NCI-H1092 (cell line): ENCODE data around the gene CHST11.
"Not testable (repeated sequence)": the region's sequence is repeated elsewhere in the genome, so short reads cannot be mapped to it uniquely, and the experiment has no call there.

Experiments
- DNase-seq: peaks from one replicate; lab custom pipeline; 2025; lab: John Stamatoyannopoulos, UW

The CHST11 gene

GRCh38 chr12:104565606-104566243 lies 109.0 kb downstream of the CHST11 start:
- no peak for DNase-seq

- no peak for DNase-seq
Measured at GRCh38 chr12:104566244-104566993, 109.7 kb downstream of the CHST11 start.

GRCh38 chr12:104567832-104568486 lies 111.2 kb downstream of the CHST11 start:
- DNase-seq: no peak

GRCh38 chr12:104568487-104568868 lies 111.7 kb downstream of the CHST11 start:
- no peak for DNase-seq

- DNase-seq: no peak
Measured at GRCh38 chr12:104568935-104569334, 112.2 kb downstream of the CHST11 start.

- no peak for DNase-seq
Measured at GRCh38 chr12:104569346-104570173, 112.8 kb downstream of the CHST11 start.

GRCh38 chr12:104570174-104570907 lies 113.6 kb downstream of the CHST11 start:
- no peak for DNase-seq

GRCh38 chr12:104571328-104571727 lies 114.6 kb downstream of the CHST11 start:
- DNase-seq: no peak

- DNase-seq: not testable (repeated sequence)
Measured at GRCh38 chr12:104574353-104574752, 117.6 kb downstream of the CHST11 start.

- DNase-seq: not testable (repeated sequence)
Measured at GRCh38 chr12:104574758-104575157, 118.0 kb downstream of the CHST11 start.

- no peak for DNase-seq
Measured at GRCh38 chr12:104575442-104576186, 118.9 kb downstream of the CHST11 start.

GRCh38 chr12:104576187-104576778 lies 119.5 kb downstream of the CHST11 start:
- no peak for DNase-seq

- DNase-seq: no peak
Measured at GRCh38 chr12:104576980-104577580, 120.3 kb downstream of the CHST11 start.

- no peak for DNase-seq
Measured at GRCh38 chr12:104577581-104577981, 120.8 kb downstream of the CHST11 start.

- DNase-seq: no peak
Measured at GRCh38 chr12:104578453-104578852, 121.7 kb downstream of the CHST11 start.

GRCh38 chr12:104579718-104580495 lies 123.2 kb downstream of the CHST11 start:
- no peak for DNase-seq

- DNase-seq: no peak
Measured at GRCh38 chr12:104581005-104581570, 124.3 kb downstream of the CHST11 start.

GRCh38 chr12:104582739-104583138 lies 126.0 kb downstream of the CHST11 start:
- DNase-seq: no peak

- DNase-seq: no peak
Measured at GRCh38 chr12:104583301-104583700, 126.6 kb downstream of the CHST11 start.
